HG03196 (cell line): ENCODE data around the gene RCSD1.
A peak's percentile ranks its signal among the peaks of the same experiment; 100 is the strongest.

Experiments used
- ATAC-seq: cut with Tn5 transposase; IDR thresholded peaks from one replicate; pipeline ENCODE4 v1.9.1; 2021; ENCODE audit not compliant: unreplicated experiment

RCSD1 gene

GRCh38 chr1:167663002-167663772 lies 33.2 kb downstream of the RCSD1 start:
- peak; percentile 39 for ATAC-seq

DNA sequence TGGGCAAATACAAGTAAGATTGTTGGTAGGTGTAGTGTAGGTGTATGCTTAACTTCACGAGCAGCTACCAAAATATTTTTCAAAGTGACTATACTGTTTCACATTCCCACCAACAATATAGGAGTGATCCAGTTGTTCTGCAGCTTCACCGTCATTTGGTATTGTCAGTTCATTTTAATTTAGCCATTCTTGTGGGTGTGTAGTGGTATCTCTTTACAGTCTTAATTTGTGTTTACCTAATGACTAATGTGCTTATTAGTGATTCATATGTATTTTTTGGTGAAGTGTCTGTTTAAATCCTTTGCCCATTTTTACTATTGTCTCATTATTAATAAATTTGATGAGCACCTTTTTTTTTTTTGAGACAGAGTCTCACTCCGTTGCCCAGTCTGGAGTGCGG lies 35.4 kb downstream of the RCSD1 start:
- no peak for ATAC-seq

- no peak for ATAC-seq
Measured at GRCh38 chr1:167666416-167666815, 36.4 kb downstream of the RCSD1 start.

GRCh38 chr1:167667536-167667935 lies 37.5 kb downstream of the RCSD1 start:
- no peak for ATAC-seq

GRCh38 chr1:167668108-167668507 lies 38.1 kb downstream of the RCSD1 start:
- ATAC-seq, result peak; percentile 78

DNA sequence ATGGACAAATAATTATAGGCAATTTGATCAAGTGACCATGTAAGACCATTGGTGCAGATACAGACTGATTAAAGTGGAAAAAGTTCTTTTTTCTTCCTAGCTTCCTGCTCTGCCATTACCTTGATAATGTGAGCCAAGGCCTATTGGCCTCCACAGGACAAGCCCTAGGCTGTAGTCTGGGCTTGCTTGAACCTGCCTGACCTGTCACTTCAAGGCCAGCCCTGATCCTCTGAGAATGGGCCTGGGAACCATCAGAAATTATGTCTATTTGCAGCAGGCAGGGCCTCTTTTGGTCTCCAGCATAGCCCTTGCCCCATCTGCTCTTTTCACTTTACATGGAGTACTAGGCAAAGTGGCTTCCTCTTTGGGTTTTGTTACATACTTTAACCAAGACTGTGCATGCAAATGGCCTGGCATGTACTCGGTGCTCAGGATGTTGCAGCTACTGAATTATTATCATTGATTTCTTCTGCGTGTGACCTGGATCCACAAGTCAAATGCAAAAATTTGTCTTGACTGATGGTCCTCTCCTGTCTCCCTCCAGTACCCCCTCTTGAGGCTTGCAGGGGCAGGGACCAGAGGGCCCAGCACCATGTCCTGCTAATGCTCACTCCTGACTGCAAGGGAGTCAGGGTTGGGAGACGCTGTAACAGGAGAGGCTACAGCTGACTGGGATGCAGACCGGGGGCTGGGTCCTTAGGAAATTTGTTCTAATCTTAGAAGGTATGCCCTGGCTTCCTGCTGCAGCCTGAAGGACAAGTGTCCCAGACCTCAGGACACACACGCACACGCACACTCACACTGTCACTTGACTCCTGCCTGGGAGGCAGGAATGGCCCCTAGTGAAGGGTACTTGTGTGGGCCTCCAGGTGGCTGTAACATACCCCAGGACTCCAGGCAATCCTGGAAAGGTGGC lies 39.4 kb downstream of the RCSD1 start:
- ATAC-seq, result peak; percentile 42

GRCh38 chr1:167670563-167670962 lies 40.5 kb downstream of the RCSD1 start:
- no peak for ATAC-seq

DNA sequence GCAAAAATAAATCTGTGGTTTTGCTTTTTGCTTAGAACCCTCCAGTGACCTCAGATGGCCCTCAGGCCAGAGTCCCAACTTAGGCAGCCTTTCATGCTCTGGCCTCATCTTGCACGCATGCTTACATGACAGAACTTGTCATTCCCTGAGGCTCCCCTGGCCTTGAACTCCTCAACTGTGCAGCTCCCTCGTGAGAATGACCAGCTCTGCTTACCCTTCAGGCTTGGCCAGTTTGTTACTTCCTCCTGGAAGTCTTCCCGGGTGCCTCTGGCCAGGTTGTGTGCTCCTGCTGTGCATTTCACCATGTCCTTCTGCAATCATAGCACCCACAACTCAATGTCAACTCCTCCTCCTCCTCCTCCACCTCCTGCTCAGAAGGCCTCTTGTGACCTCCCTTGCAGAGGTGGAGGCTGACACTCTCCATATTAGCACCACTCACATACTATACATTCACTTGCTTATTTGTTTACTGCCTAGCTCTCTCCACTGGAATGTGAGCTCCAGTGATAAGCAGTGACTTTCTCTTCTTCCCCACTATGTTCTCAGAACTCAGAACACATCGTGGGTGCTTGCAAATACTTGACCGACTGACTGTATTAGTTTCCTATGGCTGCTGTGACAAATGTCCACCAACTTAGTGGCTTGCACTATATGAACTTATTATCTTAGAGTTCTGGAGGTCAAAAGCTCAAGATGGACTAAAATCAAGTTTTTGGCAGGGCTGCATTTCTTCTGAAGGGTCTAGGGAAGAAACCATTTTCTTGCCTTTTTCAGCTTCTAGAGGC lies 41.9 kb downstream of the RCSD1 start:
- ATAC-seq, result no peak

DNA sequence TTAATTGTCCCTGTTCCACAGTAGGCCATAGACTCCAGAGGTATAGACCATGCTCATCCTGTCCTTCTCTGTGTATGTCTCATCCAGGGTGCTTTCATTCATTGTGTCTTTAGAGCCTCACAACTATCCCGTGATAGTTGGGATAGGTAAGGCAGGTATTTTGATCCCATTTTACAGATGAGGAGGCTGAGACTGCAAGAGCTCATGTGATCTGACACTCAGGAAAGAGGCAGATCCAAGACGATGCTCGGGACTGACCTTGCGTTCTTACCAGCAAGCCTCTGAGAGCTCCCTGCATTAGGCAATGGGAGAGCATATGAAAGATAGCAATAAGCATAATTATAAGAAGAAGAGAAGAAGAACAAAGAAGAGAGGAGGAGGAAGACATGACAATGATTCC lies 42.8 kb downstream of the RCSD1 start:
- no peak for ATAC-seq

DNA sequence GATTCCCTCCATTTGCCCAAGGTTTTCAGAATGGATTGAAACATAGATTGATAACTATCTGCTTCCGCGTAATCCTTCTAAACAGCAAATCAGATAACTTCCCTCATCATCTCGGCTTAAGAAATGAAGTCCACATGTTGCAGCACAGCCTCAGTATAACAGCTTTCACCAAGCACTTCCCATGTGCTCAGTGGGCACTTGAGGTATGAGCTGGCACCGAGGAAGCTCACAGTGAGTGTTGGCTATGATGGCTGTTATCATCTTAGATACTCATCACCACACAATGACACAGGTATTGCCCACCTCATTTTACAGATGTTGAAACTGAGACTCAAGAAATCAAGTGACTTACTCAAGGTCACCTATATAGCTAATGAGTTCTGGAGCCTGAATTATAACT lies 43.2 kb downstream of the RCSD1 start:
- ATAC-seq, result no peak

DNA sequence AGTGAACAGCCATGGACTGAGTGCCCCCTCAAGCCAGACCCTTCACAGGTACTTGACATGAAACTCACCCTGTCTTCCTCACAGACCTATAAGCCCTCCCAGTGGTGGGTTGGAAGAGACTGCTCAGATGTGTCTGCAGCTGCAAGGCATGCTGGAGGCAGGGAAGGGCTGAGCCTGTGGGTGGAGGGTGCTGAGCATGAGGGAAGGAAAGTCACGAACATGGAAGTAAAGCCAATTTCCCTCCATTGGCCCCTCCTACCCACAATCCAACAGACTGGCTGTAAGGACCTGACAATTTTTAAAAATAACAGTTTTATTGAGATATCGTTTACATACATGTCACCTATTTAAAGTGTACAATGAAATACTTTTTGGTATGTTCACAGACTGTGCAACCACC lies 44.1 kb downstream of the RCSD1 start:
- no peak for ATAC-seq

DNA sequence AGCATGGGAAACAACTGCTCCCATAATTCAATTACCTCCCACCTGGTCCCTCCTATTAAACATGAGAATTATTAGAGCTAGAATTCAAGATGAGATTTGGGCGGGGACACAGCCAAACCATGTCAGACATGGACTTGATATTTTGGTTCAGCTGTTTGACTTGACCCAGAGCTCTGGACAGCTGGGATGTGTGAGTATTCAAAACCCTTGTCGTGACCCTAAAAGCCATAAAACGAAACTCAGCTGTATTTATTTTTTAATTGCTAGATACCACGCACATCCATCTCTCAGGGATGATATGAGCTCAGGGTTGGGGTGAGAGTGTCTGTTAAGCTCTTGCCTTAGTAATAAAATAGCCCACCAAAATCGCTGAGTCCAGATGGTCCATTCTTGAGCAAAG lies 45.4 kb downstream of the RCSD1 start:
- ATAC-seq, result no peak

DNA sequence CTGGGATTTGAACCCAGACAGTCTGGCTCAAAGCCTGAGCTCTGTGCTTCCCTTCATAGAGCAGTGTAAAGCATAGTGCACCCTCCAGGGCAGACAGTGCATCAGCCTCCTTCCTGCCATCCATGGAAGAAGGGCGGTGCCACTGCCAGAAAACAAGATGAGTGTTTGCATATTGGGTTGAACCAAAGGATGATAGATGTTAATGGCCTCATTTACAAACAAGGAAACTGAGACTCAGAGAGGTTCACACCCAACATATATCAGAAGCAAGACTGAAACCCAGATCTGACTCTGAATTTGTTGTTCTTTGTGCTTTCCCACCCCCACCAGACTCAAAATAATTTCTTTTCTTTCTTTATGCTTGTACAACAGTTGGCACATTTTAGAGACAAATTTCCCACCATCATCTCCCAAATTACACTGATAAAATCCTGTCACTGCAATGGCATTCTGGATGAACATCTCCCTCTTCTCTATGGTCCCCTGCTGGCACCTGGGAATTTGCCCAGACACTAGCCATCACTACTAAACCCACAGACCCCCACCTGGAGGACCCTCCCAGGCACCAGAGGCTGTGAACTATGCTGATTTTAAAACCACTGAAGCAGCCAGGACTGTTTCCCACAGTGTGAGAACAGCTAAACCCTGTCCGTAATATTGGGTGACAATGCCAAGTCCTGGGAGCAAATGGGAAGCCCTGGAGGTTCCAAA lies 46.3 kb downstream of the RCSD1 start:
- peak; percentile 37 for ATAC-seq

GRCh38 chr1:167676916-167677848 lies 47.1 kb downstream of the RCSD1 start:
- ATAC-seq, result peak; percentile 18

DNA sequence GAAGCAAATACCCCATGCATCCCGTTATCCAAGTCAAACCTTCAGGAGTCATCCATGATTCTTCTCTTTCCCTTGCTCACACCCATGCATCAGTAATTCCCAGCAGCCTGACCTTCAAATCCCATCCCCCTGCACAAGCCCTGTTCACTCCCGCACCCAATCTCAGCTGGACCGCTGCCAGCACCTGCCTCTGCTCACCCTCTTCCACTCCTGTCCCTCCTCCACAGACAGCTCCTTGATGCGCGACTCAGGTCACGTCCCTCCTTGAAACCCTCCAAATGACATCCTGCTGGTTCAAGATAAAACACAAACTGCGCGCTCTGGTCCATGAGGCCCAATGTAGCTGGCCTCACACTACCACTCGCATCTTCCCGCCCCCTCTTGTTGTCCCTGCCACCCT lies 48.4 kb downstream of the RCSD1 start:
- no peak for ATAC-seq

- no peak for ATAC-seq
Measured at GRCh38 chr1:167678838-167679237, 48.8 kb downstream of the RCSD1 start.

- ATAC-seq, result no peak
Measured at GRCh38 chr1:167679714-167680113, 49.7 kb downstream of the RCSD1 start.

DNA sequence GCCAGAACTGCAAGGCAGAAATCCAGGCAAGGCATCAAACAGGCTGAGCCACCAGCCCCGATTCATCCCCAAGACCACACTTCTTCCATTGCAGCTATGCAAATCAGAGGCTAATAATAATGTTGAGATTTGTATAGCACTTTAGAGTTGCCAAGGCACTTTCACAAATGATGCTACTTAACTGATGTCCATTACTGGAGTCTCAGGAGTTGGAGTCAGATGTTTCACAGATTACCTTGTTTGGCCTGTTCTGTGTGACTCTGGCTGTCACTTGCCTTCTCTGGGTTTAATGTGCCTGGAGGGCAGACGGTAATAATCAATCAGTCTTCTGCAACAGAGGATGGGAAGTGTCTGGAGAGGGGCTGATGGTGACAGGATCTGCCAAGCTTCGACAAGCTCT lies 51.0 kb downstream of the RCSD1 start:
- ATAC-seq, result no peak

- ATAC-seq, result no peak
Measured at GRCh38 chr1:167681451-167682098, 51.5 kb downstream of the RCSD1 start.
